Stimulated activated naive CD4-positive, alpha-beta T cell (primary cell): Measurements from ENCODE around the gene ZNF385B.

Experiments used
- DNase-seq, 6 experiments: peaks; one replicate each; lab custom pipeline; 2025; lab: John Stamatoyannopoulos, UW

ZNF385B gene

DNA sequence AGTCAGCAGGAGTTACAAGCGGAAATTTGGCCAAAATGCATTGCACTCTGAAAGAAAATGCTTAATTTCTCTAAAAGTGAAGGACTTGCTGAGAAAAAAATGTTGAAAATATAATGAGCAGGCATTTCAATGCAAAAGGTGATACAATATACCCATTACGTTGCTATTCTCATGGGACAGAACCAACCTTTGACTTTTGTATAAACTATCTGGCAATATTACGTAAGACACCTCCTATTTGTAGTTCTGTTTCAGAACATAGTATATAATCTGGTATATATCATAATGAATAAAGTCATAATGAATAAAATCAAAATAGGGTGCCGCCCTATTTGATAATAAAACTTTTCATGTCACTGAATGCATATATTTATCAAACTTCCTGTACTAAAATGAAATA lies 310.6 kb downstream of the ZNF385B start:
- no peak for DNase-seq

DNA sequence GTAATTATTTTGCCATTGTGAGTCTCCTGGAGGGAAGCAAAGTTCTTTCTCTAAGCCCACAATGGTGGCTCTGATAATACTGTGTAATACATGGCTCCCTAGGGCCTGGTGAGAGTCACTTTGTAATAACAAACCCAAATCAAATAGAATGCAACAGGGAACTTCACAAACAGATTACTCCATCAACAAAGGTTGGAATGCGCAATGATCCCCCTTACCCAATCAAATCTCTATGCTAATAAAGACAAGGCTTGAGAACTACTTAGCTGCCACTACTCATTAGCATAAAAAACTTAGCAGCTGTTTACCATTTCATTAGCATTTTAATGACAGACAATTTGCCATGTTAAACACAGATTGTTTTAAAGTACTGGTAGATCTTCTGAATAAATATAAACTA lies 311.2 kb downstream of the ZNF385B start:
- no peak for DNase-seq

DNA sequence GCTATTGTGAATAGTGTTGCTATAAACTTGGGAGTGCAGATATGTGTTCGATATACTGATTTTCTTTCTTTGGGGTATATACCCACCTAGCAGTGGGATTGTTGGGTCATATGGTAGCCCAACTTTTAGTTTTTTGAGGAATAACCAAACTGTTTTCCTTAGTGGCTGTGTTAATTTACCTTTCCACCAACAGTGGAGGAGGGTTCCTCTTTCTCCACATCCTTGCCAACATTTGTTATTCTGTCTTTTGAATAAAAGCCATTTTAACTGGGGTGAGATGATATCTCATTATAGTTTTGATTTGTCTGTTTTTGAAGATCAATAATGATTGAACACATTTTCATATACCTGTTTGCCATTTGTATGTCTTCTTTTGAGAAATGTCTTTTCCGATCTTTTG lies 314.8 kb downstream of the ZNF385B start:
- DNase-seq: no peak

DNA sequence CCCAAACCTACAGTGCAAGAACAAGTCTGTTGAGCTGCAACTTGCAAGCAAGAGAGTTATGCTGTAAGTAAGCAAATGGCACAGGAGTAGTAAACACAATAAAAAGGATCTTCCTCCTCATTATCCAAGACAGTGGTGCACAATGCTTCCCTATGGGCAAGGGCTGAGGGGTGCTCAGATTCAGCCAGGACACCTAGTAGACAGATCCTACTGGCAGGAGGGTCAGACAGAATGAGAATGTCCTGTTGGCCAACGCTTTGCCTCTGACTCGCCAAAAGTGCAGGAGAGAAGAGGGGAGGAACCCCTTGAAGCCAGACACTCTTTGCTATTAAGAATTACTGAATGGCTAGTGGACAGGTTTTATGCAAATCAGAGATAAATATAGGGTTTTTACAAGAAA lies 316.4 kb downstream of the ZNF385B start:
- no peak for DNase-seq

DNA sequence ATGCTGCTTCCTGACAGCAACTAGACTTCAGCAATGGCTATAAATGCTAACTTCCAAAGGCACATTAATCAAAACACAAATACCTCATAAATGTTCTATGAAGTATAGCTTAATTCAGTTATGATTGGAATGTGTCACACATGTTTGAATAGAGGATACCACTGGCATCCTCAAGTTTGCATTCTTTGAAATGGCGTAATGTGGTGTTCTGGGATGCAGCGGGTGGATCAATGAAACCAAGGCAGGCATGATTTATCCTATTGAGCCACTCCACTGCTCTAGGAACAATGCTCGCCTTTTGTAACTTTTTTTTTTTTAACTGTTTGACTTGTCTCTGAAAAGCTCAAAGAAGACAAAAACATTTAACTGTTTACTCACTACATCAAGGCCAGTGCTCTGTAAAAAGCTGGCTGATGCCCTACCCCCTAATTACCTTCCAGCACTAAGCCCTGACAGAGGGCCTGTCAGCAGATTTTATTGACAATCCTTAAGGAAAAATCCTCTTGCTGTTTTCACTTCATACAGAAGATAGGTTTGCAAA lies 318.0 kb downstream of the ZNF385B start:
- no peak for DNase-seq

DNA sequence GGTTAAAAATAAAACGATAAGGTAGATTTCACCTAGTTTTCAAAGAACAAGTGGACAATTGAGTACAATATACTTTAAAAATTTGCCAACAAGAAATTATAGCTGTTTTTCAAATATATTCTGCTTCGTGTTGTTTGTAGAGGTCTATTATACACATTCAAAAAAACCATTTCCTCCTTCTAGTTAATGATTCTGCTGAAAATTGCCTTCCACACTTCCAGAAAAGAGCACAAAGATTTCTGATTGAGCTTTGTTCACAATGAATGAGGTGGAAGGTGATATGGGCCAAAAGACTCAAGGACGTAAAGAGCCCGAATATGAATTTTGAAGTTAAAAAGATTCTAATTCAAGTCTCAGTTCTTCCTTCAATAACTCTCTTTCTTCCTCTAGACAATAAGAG lies 319.8 kb downstream of the ZNF385B start:
- no peak for DNase-seq

DNA sequence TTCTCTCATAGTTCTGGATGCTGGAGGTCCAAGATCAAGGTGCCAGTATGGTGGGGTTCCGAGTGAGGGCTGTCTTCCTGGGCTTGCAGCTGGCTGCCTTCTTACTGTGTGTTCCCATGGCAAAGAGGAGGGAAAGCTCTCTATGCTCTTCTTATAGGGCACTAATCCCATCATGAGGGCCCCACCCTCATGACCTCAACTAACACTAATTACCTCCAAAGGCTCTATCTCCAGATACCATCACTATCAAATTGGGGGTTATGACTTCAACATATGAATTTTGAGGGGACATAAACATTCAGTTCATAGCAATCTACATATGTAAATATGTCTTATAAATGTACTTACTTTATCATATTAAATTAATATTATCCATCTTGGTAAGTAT lies 322.3 kb downstream of the ZNF385B start:
- no peak for DNase-seq

DNA sequence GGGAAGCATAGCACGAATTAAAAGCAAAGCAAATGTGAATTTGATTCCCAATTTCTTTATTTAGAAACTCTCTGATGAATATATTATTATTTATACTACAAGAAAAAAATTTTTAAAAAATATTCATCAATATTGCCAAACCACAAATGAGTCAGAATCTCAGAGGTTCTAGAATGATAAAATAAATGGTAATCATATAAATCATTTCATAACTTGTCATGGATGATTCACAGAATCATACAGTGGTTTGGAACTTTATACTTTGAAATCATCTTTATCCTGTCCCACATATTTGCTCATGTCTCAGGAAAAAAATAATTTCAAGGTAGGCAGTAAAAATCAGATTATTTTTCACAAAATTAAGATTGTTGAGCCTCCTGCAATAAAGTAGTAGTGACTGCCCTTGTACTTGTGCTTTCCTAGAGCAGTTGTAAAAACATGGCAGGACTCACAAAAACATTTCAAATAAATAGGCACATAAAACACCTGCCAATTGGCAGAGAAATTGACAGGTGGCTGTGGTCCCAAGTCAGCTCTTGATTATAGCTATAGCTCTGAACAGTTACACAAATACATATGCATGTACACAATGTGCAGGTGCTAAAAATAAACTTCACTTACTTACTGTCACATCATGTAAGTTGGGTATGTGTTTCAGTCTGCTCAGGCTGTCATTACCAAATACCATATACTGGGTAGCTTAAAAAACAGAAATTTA lies 322.8 kb downstream of the ZNF385B start:
- no peak for DNase-seq

DNA sequence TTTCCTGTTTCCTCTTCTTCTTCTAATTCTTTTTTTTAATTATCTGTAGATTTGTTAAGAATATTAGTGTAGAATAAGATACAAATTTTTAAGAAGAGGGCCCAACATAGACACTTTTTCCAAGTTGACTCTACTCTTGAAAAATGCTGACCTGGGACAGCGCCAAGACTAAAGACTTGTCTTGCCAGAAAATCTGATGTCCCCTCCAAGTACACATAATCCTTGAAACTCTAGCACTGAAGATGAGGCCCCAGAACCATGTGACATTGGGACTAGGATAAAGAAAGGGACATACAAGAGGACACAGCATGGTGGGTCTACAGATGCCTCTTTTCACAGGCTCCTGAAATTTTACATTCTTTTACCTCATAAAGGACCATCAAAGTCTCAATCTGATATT lies 325.2 kb downstream of the ZNF385B start:
- no peak for DNase-seq

DNA sequence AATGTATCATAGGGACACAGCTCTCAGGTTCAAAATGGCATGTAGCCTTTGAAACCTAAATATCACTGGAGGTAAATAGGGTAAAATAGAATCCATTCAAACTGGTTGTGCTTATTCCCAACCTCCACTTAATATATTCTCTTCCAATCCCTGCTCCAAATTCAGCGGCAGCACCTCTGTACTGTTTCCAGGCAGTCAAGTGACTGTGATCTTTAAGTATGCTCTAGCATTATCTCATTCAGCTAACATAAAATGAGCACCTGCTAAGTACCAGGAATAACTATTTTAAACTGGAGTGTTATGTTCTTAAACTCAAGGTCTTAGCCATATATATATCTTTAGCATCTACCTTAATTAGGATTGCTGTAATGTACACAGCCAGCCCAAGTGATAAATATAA lies 327.5 kb downstream of the ZNF385B start:
- DNase-seq: no peak

DNA sequence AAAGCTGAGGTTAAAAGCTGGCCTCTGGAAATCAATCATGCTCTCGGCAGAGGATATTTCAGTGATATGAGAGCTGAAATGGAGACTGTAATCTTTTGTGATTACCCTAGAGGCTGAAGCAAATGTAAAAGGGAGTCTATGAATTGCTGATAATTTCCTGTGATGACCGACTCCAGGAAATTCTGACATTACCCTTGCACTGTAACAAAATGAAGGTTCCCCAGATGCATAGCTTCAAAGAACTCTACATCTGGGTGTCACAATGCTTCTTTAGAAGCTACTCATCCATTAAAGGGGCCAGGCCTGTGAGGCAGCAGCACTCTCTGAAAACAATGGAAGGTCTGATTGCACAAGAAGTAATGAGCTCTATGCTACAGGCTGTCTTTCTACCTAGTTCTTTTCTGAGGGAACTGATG lies 328.5 kb downstream of the ZNF385B start:
- no peak for DNase-seq

DNA sequence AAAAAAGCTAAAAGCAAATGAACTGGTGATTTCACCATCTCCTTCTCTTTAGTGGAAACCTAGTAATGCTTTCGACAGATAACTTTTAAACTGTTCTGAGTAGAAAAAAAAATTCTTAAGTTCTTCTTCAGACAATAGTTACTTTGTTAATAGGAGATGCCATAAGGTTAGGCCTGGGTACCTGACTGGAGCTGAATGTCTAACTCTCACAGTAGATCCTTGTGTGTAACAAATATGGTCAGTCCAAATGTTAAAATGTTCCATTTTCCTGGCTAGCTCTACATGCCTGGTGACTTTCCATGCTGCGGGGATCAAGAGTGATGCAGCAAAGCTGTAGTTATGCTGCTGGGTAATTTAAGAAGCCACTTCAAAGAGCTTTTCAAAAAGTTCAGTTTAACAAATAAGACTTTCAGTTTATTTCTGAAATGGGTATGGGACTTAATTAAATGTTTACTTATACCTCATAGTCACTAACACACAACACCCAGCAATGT lies 332.8 kb downstream of the ZNF385B start:
- no peak for DNase-seq

DNA sequence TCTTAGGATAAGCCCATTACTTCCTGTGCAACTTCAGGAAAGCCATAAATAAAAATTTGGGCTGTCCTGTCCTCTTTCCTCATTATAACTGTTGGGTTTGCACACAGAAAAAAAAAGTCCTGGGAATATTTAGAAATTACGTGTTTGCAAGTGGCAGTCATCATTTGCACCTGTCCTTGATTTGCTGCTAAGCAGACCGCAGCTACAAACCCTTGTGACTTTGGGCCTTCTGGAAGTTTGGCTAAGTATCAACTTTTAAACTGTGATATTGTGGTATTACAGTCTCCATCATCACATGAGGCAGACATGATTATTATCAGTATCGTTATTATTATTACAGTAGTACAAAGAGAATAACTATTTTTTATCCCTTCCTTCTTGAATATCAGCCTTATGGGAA lies 336.1 kb downstream of the ZNF385B start:
- no peak for DNase-seq

DNA sequence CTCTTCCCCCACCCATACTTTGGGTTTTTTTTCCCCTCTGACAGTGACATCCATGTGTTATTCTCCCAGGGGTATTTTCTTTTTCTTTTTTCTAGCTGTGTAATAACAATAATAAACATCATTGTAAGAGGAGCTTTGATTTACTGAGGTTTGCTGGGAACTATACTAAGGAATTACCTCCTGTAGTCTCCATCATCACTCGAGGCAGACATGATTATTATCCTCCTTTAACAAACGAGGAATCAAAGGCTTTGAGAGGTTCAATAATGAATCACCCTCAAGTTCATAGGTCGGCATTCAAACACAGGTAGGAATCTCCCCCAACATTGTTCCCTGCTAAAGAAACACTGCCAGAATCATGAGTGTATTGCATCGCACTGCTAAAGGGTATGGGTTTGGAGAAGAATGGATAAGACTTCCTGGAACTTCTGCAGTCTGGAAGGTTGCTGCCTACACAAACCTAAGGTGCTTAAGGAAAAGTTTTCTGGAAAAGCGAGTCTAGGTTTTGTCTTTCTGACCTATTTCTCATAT lies 336.5 kb downstream of the ZNF385B start:
- no peak for DNase-seq

DNA sequence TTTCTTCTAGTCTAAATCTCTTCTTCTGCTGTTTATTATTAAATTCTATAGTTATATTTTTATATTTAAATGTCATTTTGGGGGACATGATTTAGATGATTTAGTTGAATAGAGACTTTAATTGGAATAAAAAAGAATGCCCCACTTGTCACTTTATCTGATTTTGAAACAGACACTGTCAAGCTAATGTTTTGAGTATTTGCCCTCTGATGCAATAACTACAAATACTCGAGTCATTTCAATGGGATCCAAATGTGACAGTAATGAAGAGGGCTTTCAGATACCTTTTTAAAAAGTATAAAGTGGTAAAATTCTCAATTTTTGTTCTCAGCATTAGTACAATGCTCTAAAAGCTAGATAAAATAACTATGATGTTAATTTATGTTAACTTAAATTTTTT lies 339.5 kb downstream of the ZNF385B start:
- DNase-seq: no peak

DNA sequence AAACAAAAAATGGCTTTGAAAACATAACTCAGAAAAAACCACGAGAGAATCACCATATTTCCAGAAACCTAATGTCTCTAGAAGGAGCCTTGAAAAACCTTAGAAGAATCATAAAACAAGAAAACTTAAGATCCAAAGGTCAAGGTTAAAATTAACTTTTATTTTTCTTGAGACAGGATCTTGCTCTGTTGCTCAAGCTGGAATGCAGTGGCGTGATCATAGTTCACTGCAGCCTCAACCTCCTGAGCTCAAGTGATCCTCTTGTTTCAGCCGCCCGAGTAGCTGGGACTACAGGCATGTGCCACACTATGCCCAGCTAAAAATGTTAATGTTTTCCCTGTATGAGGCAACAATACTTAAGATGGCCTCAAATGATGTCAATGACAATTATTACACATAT lies 342.6 kb downstream of the ZNF385B start:
- no peak for DNase-seq

DNA sequence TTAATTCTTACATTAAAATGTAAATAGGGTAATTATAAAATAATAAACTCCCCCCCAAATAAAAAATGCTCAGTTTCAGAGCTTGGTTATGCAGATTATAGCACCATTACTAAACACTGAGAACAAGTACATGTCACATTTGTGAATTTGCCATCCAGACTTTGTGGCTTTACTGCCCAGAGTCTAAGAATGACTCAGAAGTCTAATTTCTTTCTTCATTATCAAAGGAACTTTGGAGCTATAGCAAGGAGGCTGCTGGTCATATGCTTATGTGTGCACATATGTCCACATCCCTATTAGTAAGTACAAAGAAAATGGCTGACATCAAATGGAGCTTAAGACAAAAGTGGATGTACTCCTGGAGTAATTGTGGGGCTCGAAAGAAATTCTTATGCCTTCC lies 348.2 kb downstream of the ZNF385B start:
- no peak for DNase-seq

DNA sequence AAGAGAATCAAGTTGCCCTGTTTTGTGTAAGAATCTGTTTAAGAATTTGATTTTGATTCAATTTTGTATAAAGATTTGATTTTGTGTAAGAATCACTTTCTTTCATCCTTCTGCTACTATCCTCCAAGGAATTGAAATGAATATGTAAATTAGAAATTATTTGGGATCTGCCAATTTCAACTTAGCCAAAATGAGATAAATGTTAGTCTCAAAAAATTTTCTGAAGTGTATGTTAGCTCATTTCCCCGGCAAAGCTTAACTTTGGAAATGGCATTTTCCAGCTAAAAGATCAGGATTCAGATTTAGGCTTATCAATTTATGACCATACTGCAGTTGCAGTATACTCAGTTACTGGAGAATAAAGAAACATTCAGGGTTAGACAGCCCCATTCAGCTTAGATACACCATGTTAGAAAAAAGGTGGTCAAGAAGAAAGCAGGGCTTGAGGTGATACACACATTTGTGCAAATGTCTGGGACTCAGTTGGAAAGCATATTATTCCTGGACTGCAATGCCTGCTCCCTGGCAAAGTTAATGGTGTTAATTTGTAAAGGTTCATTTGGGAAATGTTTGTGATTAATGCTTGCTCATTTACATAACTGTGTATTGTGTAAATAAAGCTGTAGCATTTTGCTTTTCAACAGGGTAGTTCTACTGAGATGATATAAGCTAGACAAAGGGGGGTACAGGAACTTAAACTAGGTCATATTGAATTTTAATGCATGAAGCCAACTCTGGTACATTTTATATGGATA lies 349.0 kb downstream of the ZNF385B start:
- no peak for DNase-seq

DNA sequence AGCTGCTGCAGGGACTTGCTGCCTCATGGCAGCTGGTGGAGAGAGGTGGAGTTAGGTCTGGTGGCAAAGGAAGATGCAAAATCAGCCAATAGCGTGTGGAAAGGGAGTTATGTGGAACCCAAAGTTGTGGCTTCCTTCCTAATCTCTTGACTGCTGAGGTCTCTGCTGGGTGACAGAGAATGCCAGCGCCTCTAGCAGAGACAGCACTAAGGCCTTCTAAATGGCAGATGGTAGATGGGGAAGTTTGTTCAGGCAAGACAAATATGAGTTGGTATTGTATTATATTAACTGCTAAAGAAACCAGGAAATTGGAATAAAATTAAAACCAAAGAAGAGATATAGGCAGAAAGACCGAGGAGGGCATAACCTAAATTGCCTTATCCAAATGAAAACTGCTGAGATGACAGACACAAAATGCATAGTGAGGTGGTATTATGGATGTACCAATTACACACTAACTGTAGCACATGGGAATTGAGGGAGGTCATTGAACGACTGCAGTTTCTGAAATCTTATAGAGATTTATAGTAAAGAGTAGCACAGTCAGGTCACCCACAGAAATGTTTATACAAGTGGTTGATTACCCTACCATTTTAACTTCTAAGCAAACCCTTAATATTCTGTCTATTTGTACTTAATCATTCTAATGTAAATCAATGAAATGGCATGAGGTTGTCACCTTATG lies 350.2 kb downstream of the ZNF385B start:
- DNase-seq: no peak

DNA sequence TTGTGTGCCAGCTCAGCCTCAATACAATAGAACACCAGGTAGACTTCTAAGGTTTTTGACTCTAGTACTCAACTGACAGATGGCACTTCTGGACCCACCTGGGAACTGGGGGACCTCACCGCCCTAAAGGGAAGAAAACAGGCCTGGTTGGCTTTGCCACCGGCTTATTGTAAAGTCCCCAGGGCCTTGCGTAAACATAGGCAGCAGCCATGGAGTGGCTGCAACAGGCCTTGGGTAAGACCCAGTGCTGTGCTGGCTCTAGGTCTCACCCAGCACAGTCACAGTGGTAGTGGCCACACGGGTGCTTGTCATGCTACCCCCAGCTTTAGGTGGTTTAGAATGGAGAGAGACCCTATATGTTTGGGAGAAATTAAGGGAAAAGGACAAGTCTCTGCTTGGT lies 366.1 kb downstream of the ZNF385B start:
- DNase-seq: no peak

DNA sequence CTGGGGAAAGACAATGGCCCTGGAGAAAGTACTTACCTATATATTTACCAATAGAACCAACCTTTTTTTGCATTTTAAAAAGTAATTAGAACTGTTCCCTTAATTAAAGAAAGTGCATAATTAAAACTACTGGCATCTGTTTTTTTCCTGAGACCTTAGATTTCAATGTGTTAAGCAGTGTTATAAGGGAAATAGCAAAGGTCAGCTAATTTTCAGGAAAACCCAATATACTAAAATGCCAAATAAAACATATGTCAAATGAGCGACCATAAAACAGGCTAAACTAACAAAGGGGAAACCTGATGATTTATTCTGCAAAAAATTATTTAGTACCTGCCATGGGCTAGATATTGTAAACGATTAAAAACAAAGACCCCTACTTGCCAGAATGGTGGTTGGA lies 372.8 kb downstream of the ZNF385B start:
- no peak for DNase-seq

DNA sequence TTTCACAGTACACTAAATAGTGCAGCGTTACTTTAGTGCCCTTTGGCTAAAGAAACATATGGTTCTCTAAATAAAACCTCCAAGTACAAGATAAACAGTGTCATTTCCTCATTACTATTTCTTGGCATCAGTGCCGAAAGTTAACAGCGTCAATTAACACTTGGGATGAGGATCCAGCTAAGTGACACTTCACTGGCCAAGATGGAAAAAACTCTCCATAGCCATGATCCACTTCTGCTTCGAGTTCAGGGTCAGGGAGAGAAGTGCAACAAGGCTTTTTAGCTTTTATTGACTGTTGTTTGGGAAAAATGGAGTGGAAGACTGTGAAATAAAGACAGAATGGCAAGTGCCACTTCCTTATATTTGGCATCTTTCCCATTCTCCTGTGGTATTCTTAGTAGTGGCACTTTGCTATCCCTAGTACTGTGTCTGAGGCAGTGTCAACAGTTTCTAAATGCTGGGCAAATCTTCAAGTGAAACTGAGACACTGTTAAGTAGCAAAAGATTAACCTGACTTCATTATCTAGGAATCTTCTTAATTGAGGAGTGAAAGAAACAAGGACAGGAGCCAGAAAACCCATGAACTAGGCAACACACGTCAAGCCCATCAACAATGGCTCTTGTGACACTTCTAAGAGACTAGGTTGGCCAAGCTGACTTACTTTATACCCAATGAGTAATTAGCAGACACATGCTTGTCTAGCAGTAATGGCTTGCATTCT lies 374.2 kb downstream of the ZNF385B start:
- DNase-seq: no peak
